ENCODE data around the gene ABHD11. TPM values are rescaled to one million over a fixed set of nuclear protein-coding genes. Genes with fewer than 3 reads are reported as not detected.
"Not testable (repeated sequence)": the region's sequence is repeated elsewhere in the genome, so short reads cannot be mapped to it uniquely, and the experiment has no call there.

Gene ABHD11
- total and polyA plus RNA-seq, 2 of the 4 experiments (the other 2 are of a cell fraction), result 13.4 to 19.9 TPM

GRCh38 chr7:73738612-73739386, at the start of gene ABHD11 (continued):
- TF ChIP-seq, protein P1, sequence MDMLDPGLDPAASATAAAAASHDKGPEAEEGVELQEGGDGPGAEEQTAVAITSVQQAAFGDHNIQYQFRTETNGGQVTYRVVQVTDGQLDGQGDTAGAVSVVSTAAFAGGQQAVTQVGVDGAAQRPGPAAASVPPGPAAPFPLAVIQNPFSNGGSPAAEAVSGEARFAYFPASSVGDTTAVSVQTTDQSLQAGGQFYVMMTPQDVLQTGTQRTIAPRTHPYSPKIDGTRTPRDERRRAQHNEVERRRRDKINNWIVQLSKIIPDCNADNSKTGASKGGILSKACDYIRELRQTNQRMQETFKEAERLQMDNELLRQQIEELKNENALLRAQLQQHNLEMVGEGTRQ (IDR thresholded peaks at IDR 0.05; ENCODE audit: low read depth, low read length), result no peak
- TF ChIP-seq RCOR1 (IDR thresholded peaks at IDR 0.05; ENCODE audit: insufficient replicate concordance, low read length) (no peak), RAD21 (IDR thresholded peaks at IDR 0.05; ENCODE audit: low read length) (no peak)

- CTCF ChIA-PET; BruUV-seq (replicated peaks): not testable (repeated sequence)
Measured at GRCh38 chr7:73787786-73788048, 49.1 kb upstream of the ABHD11 start.

More at GRCh38 chr7:73787786-73788048, 49.1 kb upstream of the ABHD11 start:
- H3K4me2 ChIP-seq (ENCODE audit: low read depth, low read length); H3K56ac ChIP-seq (ENCODE audit: extremely low read depth, insufficient read depth, low read length); H4K91ac ChIP-seq (ENCODE audit: insufficient read depth, low read depth, low read length); H3K9ac ChIP-seq (ENCODE audit: low read depth, low read length); ATAC-seq (ENCODE audit: low read depth); H3K9me3 ChIP-seq (ENCODE audit: control insufficient read depth, insufficient read depth, low read length); H4K20me1 ChIP-seq (ENCODE audit: insufficient read depth, low read length); H2BK120ac ChIP-seq (ENCODE audit: low read depth, low read length); in situ Hi-C loops (cut with MboI; ENCODE audit: low sequenced_read_pairs); H3K14ac ChIP-seq (replicated peaks; ENCODE audit: low read depth, low read length); dilution Hi-C loops (cut with HindIII; ENCODE audit: low sequenced_read_pairs, unreplicated experiment); H3K79me1 ChIP-seq (ENCODE audit: low read depth in 1 of 2, low read length in 2 of 2); H3K27me3 ChIP-seq (ENCODE audit: control insufficient read depth, insufficient read depth, low read length); H3K4me3 ChIP-seq (ENCODE audit: insufficient read depth, low read depth, low read length); H2BK5ac ChIP-seq (ENCODE audit: low read depth, low read length, poor library complexity, severe bottlenecking); H2BK20ac ChIP-seq (ENCODE audit: low read depth, low read length); DNase-seq; H3K27ac ChIP-seq (ENCODE audit: insufficient read depth, low read length); H3K9me1 ChIP-seq (ENCODE audit: insufficient read depth, low read length); H3K18ac ChIP-seq (ENCODE audit: low read depth, low read length); H2BK15ac ChIP-seq (ENCODE audit: low read depth, low read length); H4K8ac ChIP-seq (ENCODE audit: low read depth in 2 of 2, low read length in 2 of 2); H3K23ac ChIP-seq (ENCODE audit: low read depth, low read length); H4K5ac ChIP-seq (ENCODE audit: low read depth, low read length); H3K4ac ChIP-seq (ENCODE audit: low read depth, low read length); H2AFZ ChIP-seq (replicated peaks; ENCODE audit: low read length, poor library complexity); H2AK5ac ChIP-seq (ENCODE audit: low read depth, low read length); intact Hi-C loops (cut with micrococcal nuclease); POLR2A ChIA-PET (ENCODE audit: unreplicated experiment); H3K4me1 ChIP-seq (ENCODE audit: control insufficient read depth, insufficient read depth, low read length); H3K36me3 ChIP-seq (ENCODE audit: control insufficient read depth, insufficient read depth, low read length); H2AK9ac ChIP-seq (replicated peaks; ENCODE audit: low read depth, low read length, poor library complexity): not testable (repeated sequence)
- no CpG with 5 or more reads among the region's 1 CpG for WGBS, 2 experiments (ENCODE audit: extremely low coverage in 2 of 2, insufficient read length in 1 of 2)

Data from IMR-90 (cell line).